Activated naive CD4-positive, alpha-beta T cell treated with anti-CD3 and anti-CD28 coated beads, Interleukin-2, amount 50 U/mL, for 72 hours (primary cell): ENCODE results near the gene TBXAS1. TPM values are rescaled to one million over a fixed set of nuclear protein-coding genes. Genes with fewer than 3 reads are reported as not detected.
"Not testable (repeated sequence)": the region's sequence is repeated elsewhere in the genome, so short reads cannot be mapped to it uniquely, and the experiment has no call there.

Experiments used
- ATAC-seq, 2 donors: fragments of 150-1000 bp; cut with Tn5 transposase; 2 replicates each; pipeline ENCODE4 v1.10.0; 2021; ENCODE audit warnings: mild to moderate bottlenecking in 2 of 2, moderate library complexity in 2 of 2
- DNase-seq, 2 donors: peaks; one replicate each; pipeline ENCODE4 v3.0.0; 2021 to 2022; ENCODE audit warnings: low spot score in 2 of 2
- H3K27ac Mint-ChIP-seq, 2 donors: one replicate each; pipeline ENCODE4 v1.8.0; 2022; ENCODE audit warnings: mild to moderate bottlenecking in 2 of 2, mixed read lengths in 2 of 2
- H3K36me3 Mint-ChIP-seq, 2 donors: one replicate each; pipeline ENCODE4 v1.8.0; 2022; ENCODE audit warnings: mixed read lengths in 2 of 2
- H3K9me3 Mint-ChIP-seq, 2 donors: one replicate each; pipeline ENCODE4 v1.8.0; 2022; ENCODE audit warnings: mixed read lengths in 2 of 2
- total RNA-seq, 2 donors: library from RNA; stranded (reverse); gene quantifications; one replicate each; pipeline ENCODE4 v1.2.3, GENCODE V29; 2022

Gene TBXAS1
- total RNA-seq, 2 donors from 2014 or later: 1.4 to 5.8 TPM

GRCh38 chr7:139843211-139843537 is 14.1 kb downstream of the TBXAS1 start:
- peak overlapping the region; percentile 1 to 33 for H3K27ac Mint-ChIP-seq
- not testable (repeated sequence) for H3K9me3 Mint-ChIP-seq, H3K36me3 Mint-ChIP-seq, ATAC-seq, DNase-seq

GRCh38 chr7:139844779-139845442 is 15.8 kb downstream of the TBXAS1 start:
- no peak for ATAC-seq

GRCh38 chr7:139845443-139845805 is 16.4 kb downstream of the TBXAS1 start:
- Mint-ChIP-seq H3K27ac (peak overlapping the region in 1 of 2 donors; percentile 0), H3K36me3 (no peaks in the 10 kb centered on the region), H3K9me3 (peaks cover 4% of the 10 kb centered on the region in 2 donors)
- ATAC-seq: no peak
- no peak for DNase-seq

More at GRCh38 chr7:139844779-139845442, 15.8 kb downstream of the TBXAS1 start:
- Mint-ChIP-seq H3K27ac (peak overlapping the region in 1 of 2 donors; percentile 0), H3K36me3 (no peaks in the 10 kb centered on the region), H3K9me3 (peaks cover 4% of the 10 kb centered on the region in 2 donors)
- no peak for DNase-seq

- Mint-ChIP-seq H3K9me3 (peaks cover 4% of the 10 kb centered on the region in 2 donors), H3K36me3 (no peaks in the 10 kb centered on the region), H3K27ac (no peak overlapping the region)
- ATAC-seq: no peak
- DNase-seq: no peak
Measured at GRCh38 chr7:139846297-139846696, 17.2 kb downstream of the TBXAS1 start.

GRCh38 chr7:139848274-139848673 is 19.2 kb downstream of the TBXAS1 start:
- H3K36me3 Mint-ChIP-seq: no peaks in the 10 kb centered on the region
- ATAC-seq: no peak
- H3K27ac Mint-ChIP-seq: no peak overlapping the region
- no peak for DNase-seq
- H3K9me3 Mint-ChIP-seq: peaks cover 4% of the 10 kb centered on the region in 2 donors

- DNase-seq (no peak), ATAC-seq (no peak)
- Mint-ChIP-seq H3K27ac (peak overlapping the region in 1 of 2 donors; percentile 17), H3K36me3 (no peaks in the 10 kb centered on the region), H3K9me3 (peaks cover 6% of the 10 kb centered on the region in 2 donors)
Measured at GRCh38 chr7:139850906-139851305, 21.8 kb downstream of the TBXAS1 start.

- DNase-seq: no peak
- Mint-ChIP-seq H3K36me3 (no peaks in the 10 kb centered on the region), H3K27ac (no peak overlapping the region), H3K9me3 (peaks cover 10 to 11% of the 10 kb centered on the region in 2 donors)
- no peak for ATAC-seq
Measured at GRCh38 chr7:139851770-139852481, 22.9 kb downstream of the TBXAS1 start.

GRCh38 chr7:139852482-139852845 is 23.4 kb downstream of the TBXAS1 start:
- peaks cover 10% of the 10 kb centered on the region in 2 donors for H3K9me3 Mint-ChIP-seq
- H3K36me3 Mint-ChIP-seq: no peaks in the 10 kb centered on the region
- ATAC-seq (no peak), DNase-seq (no peak)
- no peak overlapping the region for H3K27ac Mint-ChIP-seq

GRCh38 chr7:139853506-139854123 is 24.6 kb downstream of the TBXAS1 start:
- Mint-ChIP-seq H3K27ac (no peak overlapping the region), H3K9me3 (peaks cover 6 to 7% of the 10 kb centered on the region in 2 donors), H3K36me3 (no peaks in the 10 kb centered on the region)
- DNase-seq: no peak
- ATAC-seq: no peak

GRCh38 chr7:139854124-139854511 is 25.1 kb downstream of the TBXAS1 start:
- peaks cover 6 to 7% of the 10 kb centered on the region in 2 donors for H3K9me3 Mint-ChIP-seq
- H3K36me3 Mint-ChIP-seq: no peaks in the 10 kb centered on the region
- ATAC-seq (peak in 1 of 2 donors; percentile 49), DNase-seq (no peak)
- H3K27ac Mint-ChIP-seq: no peak overlapping the region

- DNase-seq (no peak), ATAC-seq (peak; percentile 40 to 41)
- Mint-ChIP-seq H3K36me3 (no peaks in the 10 kb centered on the region), H3K9me3 (peaks cover 6 to 7% of the 10 kb centered on the region in 2 donors), H3K27ac (peak overlapping the region; percentile 68 to 84)
Measured at GRCh38 chr7:139854803-139855497, 25.9 kb downstream of the TBXAS1 start.

GRCh38 chr7:139855498-139856270 is 26.6 kb downstream of the TBXAS1 start:
- peak overlapping the region; percentile 68 to 84 for H3K27ac Mint-ChIP-seq
- no peak for DNase-seq
- peaks cover 6 to 7% of the 10 kb centered on the region in 2 donors for H3K9me3 Mint-ChIP-seq
- peak in 1 of 2 donors; percentile 81 for ATAC-seq
- H3K36me3 Mint-ChIP-seq: no peaks in the 10 kb centered on the region

GRCh38 chr7:139857791-139858190 is 28.7 kb downstream of the TBXAS1 start:
- ATAC-seq (no peak), DNase-seq (no peak)
- H3K27ac Mint-ChIP-seq: no peak overlapping the region
- peaks cover 6 to 14% of the 10 kb centered on the region in 2 donors for H3K9me3 Mint-ChIP-seq
- no peaks in the 10 kb centered on the region for H3K36me3 Mint-ChIP-seq

- no peak overlapping the region for H3K27ac Mint-ChIP-seq
- DNase-seq: no peak
- H3K36me3 Mint-ChIP-seq: peaks cover 6% of the 10 kb centered on the region in 2 donors
- peaks cover 16 to 26% of the 10 kb centered on the region in 2 donors for H3K9me3 Mint-ChIP-seq
- no peak for ATAC-seq
Measured at GRCh38 chr7:139860090-139860775, 31.2 kb downstream of the TBXAS1 start.

- Mint-ChIP-seq H3K9me3 (peaks cover 12 to 20% of the 10 kb centered on the region in 2 donors), H3K36me3 (peaks cover 6% of the 10 kb centered on the region in 2 donors), H3K27ac (no peak overlapping the region)
- DNase-seq: no peak
- no peak for ATAC-seq
Measured at GRCh38 chr7:139861803-139862202, 32.7 kb downstream of the TBXAS1 start.
